GM12891 (cell line): ENCODE measurements around the gene GPR180.

Experiments
- PAX5 ChIP-seq: IDR thresholded peaks from 2 replicates; pipeline ENCODE4 v1.6.1; 2011; ENCODE audit warnings: low read length, moderate library complexity, mild to moderate bottlenecking; ENCODE audit not compliant: insufficient read depth, severe bottlenecking
- POLR2A ChIP-seq: IDR thresholded peaks from 2 replicates; pipeline ENCODE4 v1.6.1; 2011; ENCODE audit warnings: low read depth, low read length, control low read depth
- POLR2AphosphoS5 ChIP-seq: IDR thresholded peaks from 2 replicates; pipeline ENCODE4 v1.6.1; 2011; ENCODE audit warnings: low read depth, low read length, control low read depth
- POU2F2 ChIP-seq: IDR thresholded peaks from 2 replicates; pipeline ENCODE4 v1.6.1; 2011; ENCODE audit warnings: low read depth, mild to moderate bottlenecking, control low read depth, low read length, moderate library complexity
- SPI1 ChIP-seq: IDR thresholded peaks from 2 replicates; pipeline ENCODE4 v1.6.1; 2011; ENCODE audit warnings: low read depth, low read length, control low read depth
- TAF1 ChIP-seq: IDR thresholded peaks from 2 replicates; pipeline ENCODE4 v1.6.1; 2011; ENCODE audit warnings: low read depth, low read length, control low read depth

DNA sequence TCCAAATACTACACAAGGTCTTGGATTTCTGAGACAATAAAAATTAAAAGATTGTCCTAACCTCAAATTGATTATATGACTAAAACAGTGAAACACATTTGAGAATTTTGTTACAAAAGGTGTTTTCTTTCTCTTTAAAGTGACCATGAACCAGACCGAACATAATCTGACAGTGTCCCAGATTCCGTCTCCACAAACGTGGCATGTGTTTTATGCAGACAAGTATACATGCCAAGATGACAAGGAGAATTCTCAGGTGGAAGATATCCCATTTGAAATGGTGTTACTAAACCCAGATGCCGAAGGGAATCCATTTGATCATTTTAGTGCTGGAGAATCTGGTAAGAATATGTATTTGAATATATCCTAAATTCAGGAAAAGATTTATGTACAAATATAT lies 10.4 kb downstream of the GPR180 start:
- no peak for TF ChIP-seq POU2F2
- no peak for TF ChIP-seq POLR2A
- TF ChIP-seq POLR2AphosphoS5 = no peak
- no peak for TF ChIP-seq TAF1
- TF ChIP-seq SPI1 = no peak
- TF ChIP-seq PAX5 = no peak
